DND-41 (cell line): ENCODE data around the gene NEK4.

Experiments used
- EZH2 ChIP-seq: IDR thresholded peaks from 3 replicates; pipeline ENCODE4 v1.6.1; 2012; ENCODE audit warnings: borderline replicate concordance, low read depth, mild to moderate bottlenecking, moderate library complexity, low read length, inconsistent platforms; ENCODE audit not compliant: severe bottlenecking
- TF ChIP-seq, protein P1 (sequence below): IDR thresholded peaks from 2 replicates; pipeline ENCODE4 v1.5.1; 2012; ENCODE audit warnings: borderline replicate concordance, low read length, moderate library complexity, mild to moderate bottlenecking; ENCODE audit not compliant: poor library complexity, severe bottlenecking; ENCODE audit errors: extremely low read depth

DNA sequence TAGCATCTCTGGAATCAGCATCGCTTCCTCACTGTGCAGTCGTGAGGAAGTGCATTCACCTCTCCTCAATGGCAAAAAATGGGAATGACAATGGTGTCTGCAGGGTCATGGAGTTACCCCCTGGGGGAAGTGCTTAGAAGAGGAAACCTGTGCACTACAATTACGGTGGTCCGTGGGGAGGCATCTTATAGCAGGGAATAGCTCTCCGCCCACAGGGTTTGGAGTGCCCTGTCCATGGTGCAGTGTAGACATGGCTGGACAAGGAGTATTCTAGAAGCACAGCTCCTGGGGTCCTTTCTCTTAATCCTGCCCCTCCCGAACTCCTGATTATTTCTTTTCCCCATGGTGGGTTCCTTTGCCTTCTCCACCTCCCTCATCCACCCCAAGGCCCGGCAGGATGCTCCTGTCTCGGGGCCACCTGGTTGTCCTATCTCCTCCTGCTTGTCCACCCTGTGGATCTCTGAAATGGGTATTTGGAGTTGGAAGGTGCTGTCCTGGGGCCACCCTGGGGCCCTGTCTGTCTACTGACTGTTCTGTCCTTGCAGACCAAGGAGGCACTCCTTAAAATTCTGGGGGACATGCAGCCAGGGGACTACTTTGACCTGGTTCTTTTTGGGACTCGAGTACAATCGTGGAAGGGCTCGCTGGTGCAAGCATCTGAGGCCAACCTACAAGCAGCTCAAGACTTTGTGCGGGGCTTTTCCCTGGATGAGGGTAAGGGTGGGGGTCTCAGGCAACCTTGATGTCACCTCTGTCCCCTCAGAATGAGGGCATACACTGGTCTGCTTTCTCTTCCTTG lies 11.9 kb upstream of the NEK4 start:
- TF ChIP-seq, protein P1, sequence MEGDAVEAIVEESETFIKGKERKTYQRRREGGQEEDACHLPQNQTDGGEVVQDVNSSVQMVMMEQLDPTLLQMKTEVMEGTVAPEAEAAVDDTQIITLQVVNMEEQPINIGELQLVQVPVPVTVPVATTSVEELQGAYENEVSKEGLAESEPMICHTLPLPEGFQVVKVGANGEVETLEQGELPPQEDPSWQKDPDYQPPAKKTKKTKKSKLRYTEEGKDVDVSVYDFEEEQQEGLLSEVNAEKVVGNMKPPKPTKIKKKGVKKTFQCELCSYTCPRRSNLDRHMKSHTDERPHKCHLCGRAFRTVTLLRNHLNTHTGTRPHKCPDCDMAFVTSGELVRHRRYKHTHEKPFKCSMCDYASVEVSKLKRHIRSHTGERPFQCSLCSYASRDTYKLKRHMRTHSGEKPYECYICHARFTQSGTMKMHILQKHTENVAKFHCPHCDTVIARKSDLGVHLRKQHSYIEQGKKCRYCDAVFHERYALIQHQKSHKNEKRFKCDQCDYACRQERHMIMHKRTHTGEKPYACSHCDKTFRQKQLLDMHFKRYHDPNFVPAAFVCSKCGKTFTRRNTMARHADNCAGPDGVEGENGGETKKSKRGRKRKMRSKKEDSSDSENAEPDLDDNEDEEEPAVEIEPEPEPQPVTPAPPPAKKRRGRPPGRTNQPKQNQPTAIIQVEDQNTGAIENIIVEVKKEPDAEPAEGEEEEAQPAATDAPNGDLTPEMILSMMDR = no peak
- TF ChIP-seq EZH2 = no peak
